ACHN (cell line): ENCODE measurements around the gene SIX5.
"Not testable (repeated sequence)": the region's sequence is repeated elsewhere in the genome, so short reads cannot be mapped to it uniquely, and the experiment has no call there.

Experiments used
- DNase-seq: peaks from one replicate; pipeline ENCODE4 v3.0.0-alpha.2; 2015
- in situ Hi-C: cut with HindIII; loops from 2 replicates; pipeline ENCODE4 v1.10.0; 2017; ENCODE audit warnings: low sequenced_read_pairs, low pct_ligation_motif_present, low pct_unique_long_range_greater_than_20kb

SIX5 gene

GRCh38 chr19:45768984-45769782, at the start of gene SIX5:
Gene SIX5, minus strand, starts transcription at chr19:45769252. Its CDS starts 408 bp downstream, at chr19:45768844.
- DNase-seq = peak; percentile 94
- in situ Hi-C loops = no loop called here

- in situ Hi-C loops = no loop called here
- no peak for DNase-seq
Observed at GRCh38 chr19:45817725-45818301, 48.8 kb upstream of the SIX5 start.

GRCh38 chr19:45817010-45817724, 48.1 kb upstream of the SIX5 start:
- peak; percentile 90 for DNase-seq
- in situ Hi-C loops = no loop called here

GRCh38 chr19:45816236-45817009, 47.4 kb upstream of the SIX5 start:
- DNase-seq = no peak

GRCh38 chr19:45815481-45816216, 46.6 kb upstream of the SIX5 start:
- DNase-seq = no peak
- in situ Hi-C loops = no loop called here

More at GRCh38 chr19:45816236-45817009, 47.4 kb upstream of the SIX5 start:
- in situ Hi-C loops = no loop called here

GRCh38 chr19:45814851-45815480, 45.9 kb upstream of the SIX5 start, which contains the start of gene RSPH6A:
Gene RSPH6A, minus strand, starts transcription at chr19:45815308. Its CDS starts 132 bp downstream, at chr19:45815176.
- DNase-seq = no peak
- in situ Hi-C loops = no loop called here

GRCh38 chr19:45814166-45814780, 45.2 kb upstream of the SIX5 start:
- DNase-seq = no peak
- in situ Hi-C loops = no loop called here

- no peak for DNase-seq
- in situ Hi-C loops = no loop called here
Observed at GRCh38 chr19:45812297-45812696, 43.2 kb upstream of the SIX5 start.

GRCh38 chr19:45809643-45810159, 40.6 kb upstream of the SIX5 start:
- in situ Hi-C loops = no loop called here
- peak; percentile 15 for DNase-seq

- DNase-seq = no peak
- in situ Hi-C loops = no loop called here
Observed at GRCh38 chr19:45805719-45806118, 36.7 kb upstream of the SIX5 start.

GRCh38 chr19:45804959-45805230, 35.8 kb upstream of the SIX5 start:
- in situ Hi-C loops = no loop called here
- no peak for DNase-seq

GRCh38 chr19:45804140-45804958, 35.3 kb upstream of the SIX5 start:
- no peak for DNase-seq
- in situ Hi-C loops = no loop called here

GRCh38 chr19:45801603-45802175, 32.6 kb upstream of the SIX5 start:
- in situ Hi-C loops = no loop called here
- DNase-seq = no peak

GRCh38 chr19:45800070-45800553, 31.1 kb upstream of the SIX5 start:
- in situ Hi-C loops = no loop called here
- DNase-seq = peak; percentile 34

- in situ Hi-C loops = not testable (repeated sequence)
Observed at GRCh38 chr19:45799541-45799940, 30.5 kb upstream of the SIX5 start.

GRCh38 chr19:45798995-45799517, 30.0 kb upstream of the SIX5 start:
- peak; percentile 53 for DNase-seq
- in situ Hi-C loops = no loop called here

More at GRCh38 chr19:45799541-45799940, 30.5 kb upstream of the SIX5 start:
- not testable (repeated sequence) for DNase-seq
